WTC11 (cell line): ENCODE data around the gene GAL. TPM values are rescaled to one million over a fixed set of nuclear protein-coding genes. Genes with fewer than 3 reads are reported as not detected.
A peak's percentile ranks its signal among the peaks of the same experiment; 100 is the strongest.

Experiments
- ATAC-seq: fragments of 200-7000 bp; cut with Tn5 transposase; 2 replicates; pipeline ENCODE4 v1.10.0; 2021; ENCODE audit warnings: mild to moderate bottlenecking, moderate library complexity
- Bru-seq: library from RNA; stranded (reverse); fragments of 400-500 nt; gene quantifications from one replicate; lab custom pipeline; 2021; lab: Mats Ljungman, UMichigan
- CTCF ChIA-PET: fragments of 300-600 bp; sonication (Branson Sonifier 250); formaldehyde crosslinking; loops from one replicate; lab custom pipeline; 2021; ENCODE audit warnings: antibody characterized with exemption; lab: Charles Lee
- POLR2A ChIA-PET: fragments of 350-600 bp; sonication (Branson Sonifier 250); formaldehyde crosslinking; loops from one replicate; lab custom pipeline; 2021; ENCODE audit warnings: antibody characterized with exemption; lab: Charles Lee
- DNase-seq: peaks from one replicate; pipeline ENCODE4 v3.0.0; 2021; ENCODE audit warnings: low spot score
- H3K27ac Mint-ChIP-seq: 2 replicates; pipeline ENCODE4 v1.8.0; 2021; ENCODE audit warnings: mixed read lengths
- H3K27me3 Mint-ChIP-seq: 2 replicates; pipeline ENCODE4 v1.8.0; 2021; ENCODE audit warnings: low read depth, mild to moderate bottlenecking, moderate library complexity, mixed read lengths
- H3K36me3 Mint-ChIP-seq: 2 replicates; pipeline ENCODE4 v1.8.0; 2021; ENCODE audit warnings: mixed read lengths
- H3K4me1 Mint-ChIP-seq: 2 replicates; pipeline ENCODE4 v1.8.0; 2022; ENCODE audit warnings: mixed read lengths
- H3K4me3 Mint-ChIP-seq: 2 replicates; pipeline ENCODE4 v1.8.0; 2021; ENCODE audit warnings: mild to moderate bottlenecking, moderate library complexity, mixed read lengths
- H3K9me3 Mint-ChIP-seq: 2 replicates; pipeline ENCODE4 v1.8.0; 2021; ENCODE audit warnings: mixed read lengths
- CTCF ChIP-seq: fragments of 200-600 bp; IDR thresholded peaks from 2 replicates; pipeline ENCODE4 v1.8.0; 2022; ENCODE audit warnings: antibody characterized with exemption
- ESRRA ChIP-seq: sonication (generic); formaldehyde crosslinking; IDR thresholded peaks from 2 replicates; pipeline ENCODE4 v1.8.1; 2022; ENCODE audit warnings: mild to moderate bottlenecking, missing genetic modification reagents, borderline replicate concordance
- FOXJ3 ChIP-seq: sonication (generic); formaldehyde crosslinking; IDR thresholded peaks from 2 replicates; pipeline ENCODE4 v1.9.0; 2021; ENCODE audit warnings: missing genetic modification reagents, mild to moderate bottlenecking, borderline replicate concordance
- FOXP4 ChIP-seq: sonication (generic); formaldehyde crosslinking; IDR thresholded peaks from 2 replicates; pipeline ENCODE4 v1.8.0; 2022; ENCODE audit warnings: mild to moderate bottlenecking, missing genetic modification reagents
- HMGXB4 ChIP-seq: sonication (generic); formaldehyde crosslinking; IDR thresholded peaks from 2 replicates; pipeline ENCODE4 v1.8.1; 2023; ENCODE audit warnings: mild to moderate bottlenecking, moderate library complexity, missing genetic modification reagents
- MXD4 ChIP-seq: fragments of 250-450 bp; sonication (Bioruptor Pico); IDR thresholded peaks from 2 replicates; pipeline ENCODE4 v1.8.0; 2021; ENCODE audit warnings: mild to moderate bottlenecking, moderate library complexity, borderline replicate concordance
- MYBL2 ChIP-seq: sonication (generic); formaldehyde crosslinking; IDR thresholded peaks from 2 replicates; pipeline ENCODE4 v1.8.1; 2023; ENCODE audit warnings: mild to moderate bottlenecking, moderate library complexity, missing genetic modification reagents
- NFATC4 ChIP-seq: fragments of 250-450 bp; sonication (Bioruptor Pico); IDR thresholded peaks from 2 replicates; pipeline ENCODE4 v1.9.0; 2021; ENCODE audit warnings: mild to moderate bottlenecking
- NR1H2 ChIP-seq: sonication (generic); formaldehyde crosslinking; IDR thresholded peaks from 2 replicates; pipeline ENCODE4 v1.9.0; 2021; ENCODE audit warnings: mild to moderate bottlenecking, moderate library complexity, missing genetic modification reagents
- RORB ChIP-seq: fragments of 250-450 bp; sonication (Bioruptor Pico); IDR thresholded peaks from 2 replicates; pipeline ENCODE4 v1.9.0; 2021; ENCODE audit warnings: mild to moderate bottlenecking
- SMAD4 ChIP-seq: sonication (generic); formaldehyde crosslinking; IDR thresholded peaks from 2 replicates; pipeline ENCODE4 v1.8.0; 2022; ENCODE audit warnings: mild to moderate bottlenecking, missing genetic modification reagents
- SP1 ChIP-seq: sonication (generic); formaldehyde crosslinking; conservative IDR thresholded peaks from 2 replicates; pipeline ENCODE4 v1.8.1; 2022; ENCODE audit warnings: missing genetic modification reagents
- TCF7 ChIP-seq: sonication (generic); formaldehyde crosslinking; IDR thresholded peaks from 2 replicates; pipeline ENCODE4 v1.8.0; 2022; ENCODE audit warnings: mild to moderate bottlenecking, low read depth, missing genetic modification reagents, moderate library complexity
- TEAD1 ChIP-seq: sonication (generic); formaldehyde crosslinking; IDR thresholded peaks from 2 replicates; pipeline ENCODE4 v1.8.0; 2022; ENCODE audit warnings: mild to moderate bottlenecking, missing genetic modification reagents
- ZBTB43 ChIP-seq: sonication (generic); formaldehyde crosslinking; IDR thresholded peaks from 2 replicates; pipeline ENCODE4 v1.8.1; 2023; ENCODE audit warnings: mild to moderate bottlenecking, missing genetic modification reagents
- ZNF138 ChIP-seq: sonication (generic); formaldehyde crosslinking; conservative IDR thresholded peaks from 2 replicates; pipeline ENCODE4 v1.8.1; 2022; ENCODE audit warnings: mild to moderate bottlenecking, moderate library complexity, missing genetic modification reagents
- ZNF532 ChIP-seq: fragments of 250-450 bp; sonication (Bioruptor Pico); IDR thresholded peaks from 2 replicates; pipeline ENCODE4 v1.9.0; 2021; ENCODE audit warnings: mild to moderate bottlenecking, borderline replicate concordance
- ZSCAN18 ChIP-seq: fragments of 250-450 bp; sonication (Bioruptor Pico); IDR thresholded peaks from 2 replicates; pipeline ENCODE4 v2.1.2; 2022; ENCODE audit warnings: mild to moderate bottlenecking, moderate library complexity
- long read RNA-seq, 3 experiments: library from RNA in 1 of 3; library from capped mRNA in 1 of 3; library from polyadenylated mRNA in 1 of 3; unstranded in 2 of 3; stranded (forward) in 1 of 3; transcript quantifications; one replicate each; pipeline ENCODE4 v2.0.0, GENCODE V29; 2021
- total RNA-seq: library from RNA; stranded (reverse); gene quantifications from 3 replicates; pipeline ENCODE4 v1.2.3, GENCODE V29; 2021

Gene GAL
- total RNA-seq (102 to 110 TPM (median 108 TPM) in 3 replicates), Bru-seq, nascent RNA (percentile 70 among the genes with signal in this experiment)
- long read RNA-seq, experiment 1, transcript GAL-201 (6 exons, 818 nt) = major isoform, 236 of 313 reads
- long read RNA-seq, experiment 1, partial matches to known transcripts = 31 of 313 reads
- long read RNA-seq, experiment 1, other reads (novel, unspliced or antisense) = 46 of 313 reads
- long read RNA-seq, experiment 2, transcript GAL-201 (6 exons, 818 nt) = major isoform, 146 of 172 reads
- long read RNA-seq, experiment 2, partial matches to known transcripts = 9 of 172 reads
- long read RNA-seq, experiment 2, other reads (novel, unspliced or antisense) = 17 of 172 reads
- long read RNA-seq, experiment 3, partial matches to known transcripts = 0 of 1 reads
- long read RNA-seq, experiment 3, other reads (novel, unspliced or antisense) = 1 of 1 reads

- peaks cover 17% of the 10 kb centered on the region for H3K4me1 Mint-ChIP-seq
- POLR2A ChIA-PET = interaction anchor here (1.6 kb wide), 1 partner anchor 65 kb away, joined by 5 read pairs; no protein-coding TSS in a partner anchor
- peaks cover 43% of the 10 kb centered on the region for H3K27me3 Mint-ChIP-seq
- no peak within 1 kb of the TSS for H3K27ac Mint-ChIP-seq
- peaks cover 25% of the 10 kb centered on the region for H3K36me3 Mint-ChIP-seq
- DNase-seq (peak; percentile 45), ATAC-seq (peak; percentile 53)
- CTCF ChIA-PET = interaction anchor here (0.5 to 1.9 kb wide), 6 partner anchors 20 to 119 kb away, joined by 3 to 6 read pairs (median 4); no protein-coding TSS in a partner anchor
- no peaks in the 10 kb centered on the region for H3K9me3 Mint-ChIP-seq
- peak within 1 kb of the TSS; percentile 66 for H3K4me3 Mint-ChIP-seq
- no peak for TF ChIP-seq TEAD1 (CRISPR knock-in tag)
- no peak for TF ChIP-seq NFATC4 (CRISPR knock-in tag)
- 0 out of 2 replicates have a peak, but pooled peaks have one; percentile 24 for TF ChIP-seq TCF7 (CRISPR knock-in tag)
- no peak for TF ChIP-seq RORB (CRISPR knock-in tag)
- TF ChIP-seq SP1 = no peak
- no peak for TF ChIP-seq MYBL2
- TF ChIP-seq MXD4 (CRISPR knock-in tag) = no peak
- no peak for TF ChIP-seq ESRRA (CRISPR knock-in tag)
- TF ChIP-seq ZNF138 (CRISPR knock-in tag) = no peak
- TF ChIP-seq HMGXB4 = no peak; the same call in 1 of the 2 replicates
- peak; percentile 21; the same call in 1 of the 2 replicates for TF ChIP-seq FOXP4
- TF ChIP-seq NR1H2 = no peak
- no peak for TF ChIP-seq SMAD4
- TF ChIP-seq FOXJ3 (CRISPR knock-in tag) = no peak
- no peak for TF ChIP-seq ZNF532 (CRISPR knock-in tag)
- TF ChIP-seq CTCF = no peak
- no peak for TF ChIP-seq ZBTB43 (CRISPR knock-in tag)
- no peak for TF ChIP-seq ZSCAN18 (CRISPR knock-in tag)
Measured at GRCh38 chr11:68684385-68685356, at the start of gene GAL. TSS of gene GAL (plus strand) at chr11:68684544. CDS start at chr11:68684924, 380 bp downstream.
